Measurements from ENCODE around the gene R3HDML.

DNA sequence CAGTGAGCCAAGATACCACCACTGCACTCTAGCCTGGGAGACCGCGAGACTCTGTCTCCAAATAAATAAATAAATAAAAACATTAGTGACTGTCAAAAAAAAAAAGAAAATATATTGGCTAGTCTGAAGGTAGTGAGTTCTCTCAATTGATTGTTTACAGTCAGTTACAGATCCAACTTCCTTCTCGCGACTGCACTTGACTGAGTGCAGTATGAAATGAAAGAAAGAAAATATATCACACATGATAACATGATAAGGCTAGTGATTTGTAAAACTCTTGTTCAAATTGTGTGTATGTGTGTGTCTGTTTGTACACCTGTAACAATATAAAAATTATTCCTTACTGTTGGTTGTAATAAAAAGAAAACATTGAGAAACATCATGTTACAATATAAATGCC is 7.9 kb downstream of the R3HDML start:
- TF ChIP-seq, protein P1, sequence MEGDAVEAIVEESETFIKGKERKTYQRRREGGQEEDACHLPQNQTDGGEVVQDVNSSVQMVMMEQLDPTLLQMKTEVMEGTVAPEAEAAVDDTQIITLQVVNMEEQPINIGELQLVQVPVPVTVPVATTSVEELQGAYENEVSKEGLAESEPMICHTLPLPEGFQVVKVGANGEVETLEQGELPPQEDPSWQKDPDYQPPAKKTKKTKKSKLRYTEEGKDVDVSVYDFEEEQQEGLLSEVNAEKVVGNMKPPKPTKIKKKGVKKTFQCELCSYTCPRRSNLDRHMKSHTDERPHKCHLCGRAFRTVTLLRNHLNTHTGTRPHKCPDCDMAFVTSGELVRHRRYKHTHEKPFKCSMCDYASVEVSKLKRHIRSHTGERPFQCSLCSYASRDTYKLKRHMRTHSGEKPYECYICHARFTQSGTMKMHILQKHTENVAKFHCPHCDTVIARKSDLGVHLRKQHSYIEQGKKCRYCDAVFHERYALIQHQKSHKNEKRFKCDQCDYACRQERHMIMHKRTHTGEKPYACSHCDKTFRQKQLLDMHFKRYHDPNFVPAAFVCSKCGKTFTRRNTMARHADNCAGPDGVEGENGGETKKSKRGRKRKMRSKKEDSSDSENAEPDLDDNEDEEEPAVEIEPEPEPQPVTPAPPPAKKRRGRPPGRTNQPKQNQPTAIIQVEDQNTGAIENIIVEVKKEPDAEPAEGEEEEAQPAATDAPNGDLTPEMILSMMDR (IDR thresholded peaks at IDR 0.05): no peak
- no peak for TF ChIP-seq POLR2A (IDR thresholded peaks at IDR 0.05)

Data from Peyer's patch (tissue), 4 donors.